HEK293 (cell line): ENCODE measurements around the gene SWT1.

Experiments used
- CTCF ChIA-PET: fragments of 350-600 bp; formaldehyde crosslinking; extraction: SDS; loops from one replicate; lab custom pipeline; 2021; ENCODE audit warnings: antibody characterized with exemption; lab: Yijun Ruan, JAX
- POLR2A ChIA-PET: fragments of 300-600 bp; formaldehyde crosslinking; extraction: SDS; loops from one replicate; lab custom pipeline; 2020; ENCODE audit warnings: antibody characterized with exemption, inconsistent platforms; lab: Yijun Ruan, JAX
- H3K27ac ChIP-seq: fragments of 200-500 bp; sonication (Bioruptor generic); 2 replicates; pipeline ENCODE4 v1.5.1; 2014; ENCODE audit warnings: low read depth, low read length, control low read depth, inconsistent platforms; ENCODE audit errors: extremely low read depth
- H3K36me3 ChIP-seq, 2 experiments: fragments of 200-500 bp in 1 of 2; sonication (Bioruptor generic) in 1 of 2; 1 replicate in 1 of 2; 2 replicates in 1 of 2; pipeline ENCODE4 v1.5.1; 2014 to 2017; ENCODE audit warnings: inconsistent platforms in 2 of 2, low read length in 2 of 2; ENCODE audit not compliant: control insufficient read depth in 2 of 2, insufficient read depth in 1 of 2
- H3K4me1 ChIP-seq: fragments of 200-500 bp; sonication (Bioruptor generic); 2 replicates; pipeline ENCODE4 v1.5.1; 2014; ENCODE audit warnings: mild to moderate bottlenecking, low read length, inconsistent platforms; ENCODE audit not compliant: control insufficient read depth, insufficient read depth
- H3K4me3 ChIP-seq: 2 replicates; pipeline ENCODE4 v1.5.1; 2011; ENCODE audit warnings: low read depth, mild to moderate bottlenecking, control low read depth, low read length, moderate library complexity
- H3K9me3 ChIP-seq: fragments of 200-500 bp; sonication (Bioruptor generic); 2 replicates; pipeline ENCODE4 v1.5.1; 2014; ENCODE audit warnings: low read depth, low read length, inconsistent platforms; ENCODE audit not compliant: control insufficient read depth, insufficient read depth
- KLF10 ChIP-seq: fragments of 450-650 bp; IDR thresholded peaks from 2 replicates; pipeline ENCODE4 v1.5.1; 2018; ENCODE audit warnings: missing biosample characterization, mild to moderate bottlenecking, missing genetic modification characterization
- KLF9 ChIP-seq: fragments of 450-650 bp; formaldehyde crosslinking; IDR thresholded peaks from 2 replicates; pipeline ENCODE4 v1.5.1; 2016; ENCODE audit warnings: missing biosample characterization, missing genetic modification characterization, low read depth
- MYNN ChIP-seq: fragments of 450-650 bp; formaldehyde crosslinking; IDR thresholded peaks from 2 replicates; pipeline ENCODE4 v1.5.1; 2016; ENCODE audit warnings: missing biosample characterization, missing genetic modification characterization, borderline replicate concordance
- SCRT2 ChIP-seq: fragments of 450-650 bp; formaldehyde crosslinking; IDR thresholded peaks from 2 replicates; pipeline ENCODE4 v1.5.1; 2016; ENCODE audit warnings: missing biosample characterization, missing genetic modification characterization
- ZNF133 ChIP-seq: fragments of 450-650 bp; formaldehyde crosslinking; IDR thresholded peaks from 2 replicates; pipeline ENCODE4 v1.5.1; 2016; ENCODE audit warnings: missing biosample characterization, missing genetic modification characterization
- ZNF157 ChIP-seq: fragments of 450-650 bp; formaldehyde crosslinking; IDR thresholded peaks from 2 replicates; pipeline ENCODE4 v1.5.1; 2016; ENCODE audit warnings: missing biosample characterization, missing genetic modification characterization
- ZNF174 ChIP-seq: fragments of 450-650 bp; formaldehyde crosslinking; IDR thresholded peaks from 2 replicates; pipeline ENCODE4 v1.5.0; 2017; ENCODE audit warnings: missing biosample characterization, mild to moderate bottlenecking, missing genetic modification characterization
- ZNF175 ChIP-seq: fragments of 450-650 bp; formaldehyde crosslinking; IDR thresholded peaks from 2 replicates; pipeline ENCODE4 v1.5.1; 2016; ENCODE audit warnings: missing biosample characterization, missing genetic modification characterization
- ZNF184 ChIP-seq: fragments of 450-650 bp; IDR thresholded peaks from 2 replicates; pipeline ENCODE4 v1.5.1; 2018; ENCODE audit warnings: missing biosample characterization, mild to moderate bottlenecking, missing genetic modification characterization
- ZNF223 ChIP-seq: fragments of 450-650 bp; formaldehyde crosslinking; IDR thresholded peaks from 2 replicates; pipeline ENCODE4 v1.5.1; 2016; ENCODE audit warnings: missing biosample characterization, missing genetic modification characterization
- ZNF23 ChIP-seq: fragments of 450-650 bp; formaldehyde crosslinking; IDR thresholded peaks from 2 replicates; pipeline ENCODE4 v1.5.1; 2016; ENCODE audit warnings: missing biosample characterization, missing genetic modification characterization, borderline replicate concordance
- ZNF24 ChIP-seq: fragments of 450-650 bp; formaldehyde crosslinking; IDR thresholded peaks from 2 replicates; pipeline ENCODE4 v1.5.1; 2016; ENCODE audit warnings: missing biosample characterization, missing genetic modification characterization
- ZNF248 ChIP-seq: fragments of 450-650 bp; formaldehyde crosslinking; IDR thresholded peaks from 2 replicates; pipeline ENCODE4 v1.5.1; 2017; ENCODE audit warnings: missing biosample characterization, missing genetic modification characterization
- ZNF311 ChIP-seq: fragments of 450-650 bp; formaldehyde crosslinking; IDR thresholded peaks from 2 replicates; pipeline ENCODE4 v1.5.1; 2017; ENCODE audit warnings: missing biosample characterization, missing genetic modification characterization, borderline replicate concordance
- ZNF366 ChIP-seq: fragments of 450-650 bp; formaldehyde crosslinking; conservative IDR thresholded peaks from 2 replicates; pipeline ENCODE4 v1.5.1; 2016; ENCODE audit warnings: missing biosample characterization, missing genetic modification characterization
- ZNF391 ChIP-seq: fragments of 450-650 bp; formaldehyde crosslinking; IDR thresholded peaks from 2 replicates; pipeline ENCODE4 v1.5.1; 2016; ENCODE audit warnings: low read depth, missing biosample characterization, missing genetic modification characterization, borderline replicate concordance
- ZNF549 ChIP-seq: fragments of 450-650 bp; IDR thresholded peaks from 2 replicates; pipeline ENCODE4 v1.5.1; 2018; ENCODE audit warnings: missing biosample characterization, missing genetic modification characterization, mild to moderate bottlenecking, inconsistent platforms, moderate library complexity
- ZNF596 ChIP-seq: fragments of 450-650 bp; IDR thresholded peaks from 2 replicates; pipeline ENCODE4 v1.5.0; 2018; ENCODE audit warnings: missing biosample characterization, mild to moderate bottlenecking, missing genetic modification characterization, moderate library complexity
- ZNF654 ChIP-seq: fragments of 450-650 bp; formaldehyde crosslinking; IDR thresholded peaks from 2 replicates; pipeline ENCODE4 v1.5.1; 2016; ENCODE audit warnings: low read depth, missing biosample characterization, missing genetic modification characterization
- ZNF76 ChIP-seq: fragments of 450-650 bp; formaldehyde crosslinking; IDR thresholded peaks from 2 replicates; pipeline ENCODE4; 2016; ENCODE audit warnings: low read depth, missing biosample characterization, missing genetic modification characterization, borderline replicate concordance
- ZSCAN16 ChIP-seq: fragments of 450-650 bp; formaldehyde crosslinking; IDR thresholded peaks from 2 replicates; pipeline ENCODE4 v1.5.1; 2016; ENCODE audit warnings: missing biosample characterization, missing genetic modification characterization
- TF ChIP-seq, protein P1 (sequence below): sonication (generic); formaldehyde crosslinking; IDR thresholded peaks from 2 replicates; pipeline ENCODE4 v1.8.1; 2022; ENCODE audit warnings: mild to moderate bottlenecking, moderate library complexity, missing genetic modification reagents
- TF ChIP-seq, protein P2 (sequence below): fragments of 450-650 bp; formaldehyde crosslinking; IDR thresholded peaks from 2 replicates; pipeline ENCODE4 v1.5.1; 2016; ENCODE audit warnings: missing biosample characterization, missing genetic modification characterization, borderline replicate concordance
- TF ChIP-seq, protein P3 (sequence below): fragments of 450-650 bp; formaldehyde crosslinking; IDR thresholded peaks from 2 replicates; pipeline ENCODE4 v1.5.1; 2016; ENCODE audit warnings: missing biosample characterization, missing genetic modification characterization
- TF ChIP-seq, protein P4 (sequence below): fragments of 450-650 bp; IDR thresholded peaks from 2 replicates; pipeline ENCODE4 v1.5.1; 2018; ENCODE audit warnings: missing biosample characterization, mild to moderate bottlenecking, missing genetic modification characterization

Gene SWT1

DNA sequence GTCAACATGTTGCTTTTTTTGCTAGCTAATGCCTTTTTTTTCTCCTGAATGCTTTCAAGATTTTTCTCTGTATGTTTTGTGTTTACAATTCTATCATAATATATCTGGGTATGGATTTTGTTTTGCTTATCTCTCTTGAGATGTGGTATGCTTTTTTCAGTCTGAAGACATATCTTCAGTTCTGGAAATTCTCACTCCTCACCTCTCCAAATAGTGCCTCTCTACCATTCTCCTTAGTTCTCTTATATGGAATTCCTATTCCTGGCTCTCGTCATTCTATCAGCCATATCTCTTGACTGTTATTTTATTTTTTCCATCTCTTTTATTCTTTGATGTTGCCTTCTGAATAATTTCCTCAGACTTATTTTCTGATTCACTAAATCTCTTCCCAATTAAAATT, 101.7 kb downstream of the SWT1 start:
- no peak overlapping the region for H3K4me3 ChIP-seq
- ChIA-PET CTCF (no interaction called here), POLR2A (no interaction called here)
- TF ChIP-seq ZNF596 (tag by site-specific recombination) (no peak), ZNF174 (tag by site-specific recombination) (no peak), ZNF24 (tag by site-specific recombination) (no peak), ZNF654 (no peak), ZNF184 (tag by site-specific recombination) (no peak), ZNF549 (tag by site-specific recombination) (no peak), ZSCAN16 (no peak), KLF9 (no peak), ZNF223 (tag by site-specific recombination) (no peak)
- TF ChIP-seq, protein P1, sequence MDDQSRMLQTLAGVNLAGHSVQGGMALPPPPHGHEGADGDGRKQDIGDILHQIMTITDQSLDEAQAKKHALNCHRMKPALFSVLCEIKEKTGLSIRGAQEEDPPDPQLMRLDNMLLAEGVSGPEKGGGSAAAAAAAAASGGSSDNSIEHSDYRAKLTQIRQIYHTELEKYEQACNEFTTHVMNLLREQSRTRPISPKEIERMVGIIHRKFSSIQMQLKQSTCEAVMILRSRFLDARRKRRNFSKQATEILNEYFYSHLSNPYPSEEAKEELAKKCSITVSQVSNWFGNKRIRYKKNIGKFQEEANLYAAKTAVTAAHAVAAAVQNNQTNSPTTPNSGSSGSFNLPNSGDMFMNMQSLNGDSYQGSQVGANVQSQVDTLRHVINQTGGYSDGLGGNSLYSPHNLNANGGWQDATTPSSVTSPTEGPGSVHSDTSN, result no peak
- H3K36me3 ChIP-seq, result no peaks in the 10 kb centered on the region
- H3K9me3 ChIP-seq, result no peaks in the 10 kb centered on the region
- no peak overlapping the region for H3K27ac ChIP-seq
- no peaks in the 10 kb centered on the region for H3K4me1 ChIP-seq

DNA sequence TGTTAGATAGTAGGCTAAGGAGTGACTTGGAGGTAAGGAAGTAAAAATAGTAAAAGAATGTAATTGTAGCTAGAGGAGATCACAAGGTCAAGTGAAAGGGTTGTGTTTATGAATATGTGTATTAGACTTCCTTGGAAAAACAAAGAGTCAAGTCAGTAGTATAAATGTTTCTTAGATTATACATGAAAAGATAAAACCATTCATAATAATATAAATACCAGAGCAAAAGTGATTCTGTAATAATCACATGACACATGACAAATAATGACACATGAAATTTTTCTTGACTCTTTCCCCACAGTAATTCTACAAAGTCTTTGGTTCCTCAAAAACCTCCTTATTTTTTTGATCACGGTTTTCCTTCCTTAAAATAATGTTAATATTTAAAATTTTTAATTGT, 103.6 kb downstream of the SWT1 start:
- no peak overlapping the region for H3K27ac ChIP-seq
- TF ChIP-seq ZNF157 (tag by site-specific recombination) (no peak), ZNF654 (no peak), ZNF248 (tag by site-specific recombination) (no peak), ZNF311 (no peak), ZNF175 (tag by site-specific recombination) (no peak), ZNF366 (no peak), MYNN (tag by site-specific recombination) (no peak), KLF10 (tag by site-specific recombination) (no peak), ZNF23 (tag by site-specific recombination) (no peak), ZNF76 (no peak)
- TF ChIP-seq, protein P2, sequence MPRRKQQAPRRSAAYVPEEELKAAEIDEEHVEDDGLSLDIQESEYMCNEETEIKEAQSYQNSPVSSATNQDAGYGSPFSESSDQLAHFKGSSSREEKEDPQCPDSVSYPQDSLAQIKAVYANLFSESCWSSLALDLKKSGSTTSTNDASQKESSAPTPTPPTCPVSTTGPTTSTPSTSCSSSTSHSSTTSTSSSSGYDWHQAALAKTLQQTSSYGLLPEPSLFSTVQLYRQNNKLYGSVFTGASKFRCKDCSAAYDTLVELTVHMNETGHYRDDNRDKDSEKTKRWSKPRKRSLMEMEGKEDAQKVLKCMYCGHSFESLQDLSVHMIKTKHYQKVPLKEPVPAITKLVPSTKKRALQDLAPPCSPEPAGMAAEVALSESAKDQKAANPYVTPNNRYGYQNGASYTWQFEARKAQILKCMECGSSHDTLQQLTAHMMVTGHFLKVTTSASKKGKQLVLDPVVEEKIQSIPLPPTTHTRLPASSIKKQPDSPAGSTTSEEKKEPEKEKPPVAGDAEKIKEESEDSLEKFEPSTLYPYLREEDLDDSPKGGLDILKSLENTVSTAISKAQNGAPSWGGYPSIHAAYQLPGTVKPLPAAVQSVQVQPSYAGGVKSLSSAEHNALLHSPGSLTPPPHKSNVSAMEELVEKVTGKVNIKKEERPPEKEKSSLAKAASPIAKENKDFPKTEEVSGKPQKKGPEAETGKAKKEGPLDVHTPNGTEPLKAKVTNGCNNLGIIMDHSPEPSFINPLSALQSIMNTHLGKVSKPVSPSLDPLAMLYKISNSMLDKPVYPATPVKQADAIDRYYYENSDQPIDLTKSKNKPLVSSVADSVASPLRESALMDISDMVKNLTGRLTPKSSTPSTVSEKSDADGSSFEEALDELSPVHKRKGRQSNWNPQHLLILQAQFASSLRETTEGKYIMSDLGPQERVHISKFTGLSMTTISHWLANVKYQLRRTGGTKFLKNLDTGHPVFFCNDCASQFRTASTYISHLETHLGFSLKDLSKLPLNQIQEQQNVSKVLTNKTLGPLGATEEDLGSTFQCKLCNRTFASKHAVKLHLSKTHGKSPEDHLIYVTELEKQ (tag by site-specific recombination), result no peak

DNA sequence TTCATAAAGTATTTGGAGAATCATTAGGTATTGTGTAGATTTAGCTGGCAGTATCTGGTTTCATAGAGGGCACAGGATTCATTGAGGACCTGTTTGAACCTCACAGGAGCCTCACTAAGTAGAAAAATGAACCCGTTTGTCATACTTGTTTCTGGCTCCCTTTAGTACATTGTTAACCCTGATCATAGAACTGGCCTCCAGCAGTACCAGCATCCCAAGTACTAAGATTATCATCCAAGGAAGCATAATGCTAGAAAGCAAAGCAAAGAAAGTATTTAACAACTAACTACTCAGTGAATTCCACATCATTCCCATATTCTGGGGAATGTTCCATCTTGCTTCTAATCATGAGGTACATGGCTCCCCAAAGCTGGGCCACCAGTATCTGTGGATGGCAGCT, 105.2 kb downstream of the SWT1 start:
- H3K36me3 ChIP-seq, result no peaks in the 10 kb centered on the region
- H3K9me3 ChIP-seq, result no peaks in the 10 kb centered on the region
- CTCF ChIA-PET, result interaction anchor here (0.6 to 1.7 kb wide), 2 partner anchors 92 to 349 kb away, joined by 3 to 5 read pairs; no protein-coding TSS in a partner anchor
- H3K4me1 ChIP-seq, result no peaks in the 10 kb centered on the region
- no peak overlapping the region for H3K27ac ChIP-seq
- no peak overlapping the region for H3K4me3 ChIP-seq
- POLR2A ChIA-PET, result no interaction called here
- TF ChIP-seq ZNF391 (tag by site-specific recombination) (no peak), SCRT2 (tag by site-specific recombination) (no peak), ZNF133 (tag by site-specific recombination) (no peak)
- TF ChIP-seq, protein P3, sequence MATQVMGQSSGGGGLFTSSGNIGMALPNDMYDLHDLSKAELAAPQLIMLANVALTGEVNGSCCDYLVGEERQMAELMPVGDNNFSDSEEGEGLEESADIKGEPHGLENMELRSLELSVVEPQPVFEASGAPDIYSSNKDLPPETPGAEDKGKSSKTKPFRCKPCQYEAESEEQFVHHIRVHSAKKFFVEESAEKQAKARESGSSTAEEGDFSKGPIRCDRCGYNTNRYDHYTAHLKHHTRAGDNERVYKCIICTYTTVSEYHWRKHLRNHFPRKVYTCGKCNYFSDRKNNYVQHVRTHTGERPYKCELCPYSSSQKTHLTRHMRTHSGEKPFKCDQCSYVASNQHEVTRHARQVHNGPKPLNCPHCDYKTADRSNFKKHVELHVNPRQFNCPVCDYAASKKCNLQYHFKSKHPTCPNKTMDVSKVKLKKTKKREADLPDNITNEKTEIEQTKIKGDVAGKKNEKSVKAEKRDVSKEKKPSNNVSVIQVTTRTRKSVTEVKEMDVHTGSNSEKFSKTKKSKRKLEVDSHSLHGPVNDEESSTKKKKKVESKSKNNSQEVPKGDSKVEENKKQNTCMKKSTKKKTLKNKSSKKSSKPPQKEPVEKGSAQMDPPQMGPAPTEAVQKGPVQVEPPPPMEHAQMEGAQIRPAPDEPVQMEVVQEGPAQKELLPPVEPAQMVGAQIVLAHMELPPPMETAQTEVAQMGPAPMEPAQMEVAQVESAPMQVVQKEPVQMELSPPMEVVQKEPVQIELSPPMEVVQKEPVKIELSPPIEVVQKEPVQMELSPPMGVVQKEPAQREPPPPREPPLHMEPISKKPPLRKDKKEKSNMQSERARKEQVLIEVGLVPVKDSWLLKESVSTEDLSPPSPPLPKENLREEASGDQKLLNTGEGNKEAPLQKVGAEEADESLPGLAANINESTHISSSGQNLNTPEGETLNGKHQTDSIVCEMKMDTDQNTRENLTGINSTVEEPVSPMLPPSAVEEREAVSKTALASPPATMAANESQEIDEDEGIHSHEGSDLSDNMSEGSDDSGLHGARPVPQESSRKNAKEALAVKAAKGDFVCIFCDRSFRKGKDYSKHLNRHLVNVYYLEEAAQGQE (tag by site-specific recombination), result no peak
- TF ChIP-seq, protein P4, sequence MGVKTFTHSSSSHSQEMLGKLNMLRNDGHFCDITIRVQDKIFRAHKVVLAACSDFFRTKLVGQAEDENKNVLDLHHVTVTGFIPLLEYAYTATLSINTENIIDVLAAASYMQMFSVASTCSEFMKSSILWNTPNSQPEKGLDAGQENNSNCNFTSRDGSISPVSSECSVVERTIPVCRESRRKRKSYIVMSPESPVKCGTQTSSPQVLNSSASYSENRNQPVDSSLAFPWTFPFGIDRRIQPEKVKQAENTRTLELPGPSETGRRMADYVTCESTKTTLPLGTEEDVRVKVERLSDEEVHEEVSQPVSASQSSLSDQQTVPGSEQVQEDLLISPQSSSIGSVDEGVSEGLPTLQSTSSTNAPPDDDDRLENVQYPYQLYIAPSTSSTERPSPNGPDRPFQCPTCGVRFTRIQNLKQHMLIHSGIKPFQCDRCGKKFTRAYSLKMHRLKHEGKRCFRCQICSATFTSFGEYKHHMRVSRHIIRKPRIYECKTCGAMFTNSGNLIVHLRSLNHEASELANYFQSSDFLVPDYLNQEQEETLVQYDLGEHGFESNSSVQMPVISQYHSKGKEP, result no peak

More for the DNA sequence above, 103.6 kb downstream of the SWT1 start:
- Histone ChIP-seq H3K9me3 (no peaks in the 10 kb centered on the region), H3K4me1 (no peaks in the 10 kb centered on the region), H3K4me3 (no peak overlapping the region), H3K36me3 (no peaks in the 10 kb centered on the region)
- POLR2A ChIA-PET, result no interaction called here
- CTCF ChIA-PET, result interaction anchor here (1.7 kb wide), 1 partner anchor 91 kb away, joined by 5 read pairs; no protein-coding TSS in a partner anchor
